Hepatocyte (in vitro differentiated cells): ENCODE measurements around the gene HCRTR2. TPM values are rescaled to one million over a fixed set of nuclear protein-coding genes. Genes with fewer than 3 reads are reported as not detected.

ENCODE experiments used
- DNase-seq: peaks from one replicate; pipeline ENCODE4 v3.0.0-alpha.2; 2016; ENCODE audit warnings: low spot score
- H2AFZ ChIP-seq: fragments of 200-600 bp; sonication (generic); 2 replicates; pipeline ENCODE4 v1.6.0; 2016; ENCODE audit warnings: antibody characterized with exemption, mild to moderate bottlenecking
- H3K27ac ChIP-seq: fragments of 200-600 bp; sonication (generic); 2 replicates; pipeline ENCODE4 v1.5.1; 2016; ENCODE audit warnings: mild to moderate bottlenecking
- H3K27me3 ChIP-seq: fragments of 200-600 bp; sonication (generic); 2 replicates; pipeline ENCODE4 v1.6.1; 2016
- H3K36me3 ChIP-seq: fragments of 200-600 bp; sonication (generic); replicated peaks from 2 replicates; pipeline ENCODE4 v1.5.1; 2016; ENCODE audit warnings: low read depth; ENCODE audit not compliant: insufficient read depth
- H3K4me1 ChIP-seq: fragments of 200-600 bp; sonication (generic); 2 replicates; pipeline ENCODE4 v1.5.1; 2016; ENCODE audit warnings: mild to moderate bottlenecking, moderate library complexity; ENCODE audit not compliant: insufficient read depth
- H3K4me2 ChIP-seq: fragments of 200-600 bp; sonication (generic); 2 replicates; pipeline ENCODE4 v1.6.0; 2016
- H3K4me3 ChIP-seq: fragments of 200-600 bp; sonication (generic); 2 replicates; pipeline ENCODE4 v1.5.1; 2016; ENCODE audit warnings: mild to moderate bottlenecking
- H3K79me2 ChIP-seq: fragments of 200-600 bp; sonication (generic); 2 replicates; pipeline ENCODE4 v1.6.0; 2017; ENCODE audit warnings: mild to moderate bottlenecking
- H3K9me2 ChIP-seq: fragments of 200-600 bp; sonication (generic); replicated peaks from 2 replicates; pipeline ENCODE4 v1.6.0; 2017; ENCODE audit warnings: mild to moderate bottlenecking; ENCODE audit not compliant: insufficient read depth
- H3K9me3 ChIP-seq: fragments of 200-600 bp; sonication (generic); 2 replicates; pipeline ENCODE4 v1.5.1; 2016; ENCODE audit warnings: low read depth, mild to moderate bottlenecking
- H4K20me1 ChIP-seq: fragments of 200-600 bp; sonication (generic); 2 replicates; pipeline ENCODE4 v1.6.0; 2016; ENCODE audit warnings: mild to moderate bottlenecking; ENCODE audit not compliant: insufficient read depth, poor library complexity, severe bottlenecking
- EZH2 ChIP-seq: fragments of 200-600 bp; sonication (generic); IDR thresholded peaks from 2 replicates; pipeline ENCODE4 v1.6.1; 2016; ENCODE audit warnings: antibody characterized with exemption, mild to moderate bottlenecking, borderline replicate concordance
- EZH2phosphoT487 ChIP-seq: fragments of 200-600 bp; sonication (generic); IDR thresholded peaks from one replicate; pipeline ENCODE4 v1.6.1; 2018; ENCODE audit warnings: antibody characterized with exemption, mild to moderate bottlenecking, low read depth, moderate library complexity; ENCODE audit not compliant: unreplicated experiment, severe bottlenecking
- WGBS: methylation state at CpG from one replicate; pipeline ENCODE4 v1.1.6; 2016; ENCODE audit warnings: low lambda C conversion rate; ENCODE audit errors: missing lambda C conversion rate; 5-methylcytosine and 5-hydroxymethylcytosine counted together
- polyA plus RNA-seq: library from polyadenylated mRNA; unstranded; fragments of >200 nt; fragmentation: Nextera tagmentation; extraction: Ambion mirVana; gene quantifications from 2 replicates; pipeline ENCODE4 v1.2.1, GENCODE V29; 2016
- total RNA-seq: library from RNA; depleted of rRNA; stranded (reverse); fragments of >200 nt; gene quantifications from 2 replicates; pipeline ENCODE4 v1.2.3, GENCODE V29; 2014
- TF ChIP-seq, protein P1 (sequence below): fragments of 200-600 bp; sonication (generic); IDR thresholded peaks from 2 replicates; pipeline ENCODE4 v1.5.1; 2016; ENCODE audit warnings: antibody characterized with exemption, mild to moderate bottlenecking; ENCODE audit not compliant: poor library complexity

The HCRTR2 gene
- total and polyA plus RNA-seq, 2 experiments from 2014 or later = 0.17 to 0.18 TPM

DNA sequence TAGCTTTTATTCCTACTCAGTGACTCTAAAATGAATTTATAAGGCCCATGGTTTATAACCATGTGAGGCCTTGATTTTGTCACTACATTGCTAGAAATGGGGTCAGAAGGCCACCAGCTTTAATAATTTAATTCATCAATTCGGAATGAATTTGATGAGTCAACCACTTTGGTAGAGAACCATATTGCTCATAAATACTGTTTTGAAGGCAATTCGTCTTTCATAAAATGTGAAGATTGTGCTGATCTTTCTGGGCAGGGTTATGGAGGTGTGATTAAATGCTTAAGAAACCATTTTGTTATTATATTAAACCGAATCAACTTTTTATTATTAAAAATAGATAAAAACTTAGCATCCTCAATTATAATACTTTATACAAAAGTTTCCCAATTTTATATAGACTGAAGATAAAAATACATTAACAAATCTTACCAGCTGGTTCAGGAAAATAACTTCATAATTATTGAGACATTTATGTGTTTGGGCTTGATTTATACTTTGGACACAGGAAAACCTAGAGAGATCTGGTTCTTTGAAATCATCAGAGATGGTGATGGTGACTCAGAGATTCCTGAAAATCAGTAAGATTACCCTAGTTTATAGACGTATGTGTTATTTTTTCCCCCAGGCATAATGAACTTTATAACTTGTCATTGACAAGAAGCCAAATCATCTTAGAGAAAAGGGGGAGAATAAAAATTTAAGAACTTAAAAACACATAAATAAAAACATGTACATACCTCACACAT is 10.6 kb downstream of the HCRTR2 start:
- 75% methylated on average over 4 of the region's 4 CpGs for WGBS
- Histone ChIP-seq H3K4me2 (no peak overlapping the region), H3K36me3 (no peaks in the 10 kb centered on the region), H2AFZ (no peak overlapping the region), H4K20me1 (no peaks in the 10 kb centered on the region), H3K27me3 (no peaks in the 10 kb centered on the region), H3K9me2 (no peaks in the 10 kb centered on the region), H3K9me3 (no peaks in the 10 kb centered on the region), H3K4me1 (no peaks in the 10 kb centered on the region), H3K4me3 (no peak overlapping the region), H3K27ac (no peak overlapping the region), H3K79me2 (no peaks in the 10 kb centered on the region)
- no peak for DNase-seq
- TF ChIP-seq, protein P1, sequence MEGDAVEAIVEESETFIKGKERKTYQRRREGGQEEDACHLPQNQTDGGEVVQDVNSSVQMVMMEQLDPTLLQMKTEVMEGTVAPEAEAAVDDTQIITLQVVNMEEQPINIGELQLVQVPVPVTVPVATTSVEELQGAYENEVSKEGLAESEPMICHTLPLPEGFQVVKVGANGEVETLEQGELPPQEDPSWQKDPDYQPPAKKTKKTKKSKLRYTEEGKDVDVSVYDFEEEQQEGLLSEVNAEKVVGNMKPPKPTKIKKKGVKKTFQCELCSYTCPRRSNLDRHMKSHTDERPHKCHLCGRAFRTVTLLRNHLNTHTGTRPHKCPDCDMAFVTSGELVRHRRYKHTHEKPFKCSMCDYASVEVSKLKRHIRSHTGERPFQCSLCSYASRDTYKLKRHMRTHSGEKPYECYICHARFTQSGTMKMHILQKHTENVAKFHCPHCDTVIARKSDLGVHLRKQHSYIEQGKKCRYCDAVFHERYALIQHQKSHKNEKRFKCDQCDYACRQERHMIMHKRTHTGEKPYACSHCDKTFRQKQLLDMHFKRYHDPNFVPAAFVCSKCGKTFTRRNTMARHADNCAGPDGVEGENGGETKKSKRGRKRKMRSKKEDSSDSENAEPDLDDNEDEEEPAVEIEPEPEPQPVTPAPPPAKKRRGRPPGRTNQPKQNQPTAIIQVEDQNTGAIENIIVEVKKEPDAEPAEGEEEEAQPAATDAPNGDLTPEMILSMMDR = no peak
- TF ChIP-seq EZH2phosphoT487 (no peak), EZH2 (no peak)

DNA sequence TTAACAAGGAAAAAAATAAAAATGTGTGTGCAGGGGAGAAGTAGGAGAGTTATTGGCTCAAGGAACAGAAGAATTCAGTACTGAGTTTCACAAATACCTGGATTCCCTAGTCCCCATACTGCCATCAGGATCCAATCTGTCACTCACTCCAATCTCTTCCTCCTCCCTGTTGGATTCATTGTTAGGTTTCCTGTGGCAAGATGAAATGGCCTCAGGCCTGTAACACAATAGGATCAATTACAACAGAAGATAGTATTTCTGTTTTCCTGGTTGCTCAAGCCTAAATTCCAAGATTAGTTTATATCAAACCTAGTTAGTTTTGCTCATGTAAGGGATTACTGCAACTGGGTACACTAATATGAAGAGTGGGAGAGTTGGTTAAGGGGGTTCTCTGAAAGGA is 24.4 kb downstream of the HCRTR2 start:
- H3K4me3 ChIP-seq = no peak overlapping the region
- H2AFZ ChIP-seq = no peak overlapping the region
- H3K79me2 ChIP-seq = no peaks in the 10 kb centered on the region
- no peaks in the 10 kb centered on the region for H3K9me3 ChIP-seq
- H3K27me3 ChIP-seq = no peaks in the 10 kb centered on the region
- no peak for DNase-seq
- TF ChIP-seq EZH2 (no peak), EZH2phosphoT487 (no peak)
- TF ChIP-seq, protein P1 = no peak
- no peak overlapping the region for H3K4me2 ChIP-seq
- no peaks in the 10 kb centered on the region for H3K9me2 ChIP-seq
- H4K20me1 ChIP-seq = no peaks in the 10 kb centered on the region
- no peak overlapping the region for H3K27ac ChIP-seq
- no peaks in the 10 kb centered on the region for H3K4me1 ChIP-seq
- no peaks in the 10 kb centered on the region for H3K36me3 ChIP-seq

DNA sequence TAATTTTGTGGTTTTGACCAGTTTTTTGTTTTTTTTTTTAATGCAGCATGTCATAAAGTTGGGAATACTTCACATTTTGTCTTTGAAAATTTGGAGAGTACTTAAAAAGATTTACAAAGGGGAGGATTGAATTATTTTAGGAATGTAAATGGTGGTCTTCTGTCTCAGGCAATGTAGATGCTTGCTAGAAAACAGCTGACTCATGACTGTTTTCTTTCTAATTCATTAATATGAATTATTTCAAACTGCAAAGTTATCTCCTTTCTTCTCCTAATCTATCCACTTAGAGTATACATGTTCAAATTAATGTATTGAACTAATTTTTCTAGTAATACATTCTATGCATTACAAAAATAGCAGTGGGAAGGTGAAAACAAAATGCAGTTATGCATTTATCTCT is 24.9 kb downstream of the HCRTR2 start:
- no peak overlapping the region for H2AFZ ChIP-seq
- H3K4me3 ChIP-seq = no peak overlapping the region
- H3K36me3 ChIP-seq = no peaks in the 10 kb centered on the region
- no peaks in the 10 kb centered on the region for H3K27me3 ChIP-seq
- no peak overlapping the region for H3K4me2 ChIP-seq
- no peaks in the 10 kb centered on the region for H3K9me2 ChIP-seq
- no peaks in the 10 kb centered on the region for H3K9me3 ChIP-seq
- no peaks in the 10 kb centered on the region for H3K79me2 ChIP-seq
- H3K27ac ChIP-seq = no peak overlapping the region
- no peaks in the 10 kb centered on the region for H4K20me1 ChIP-seq
- H3K4me1 ChIP-seq = no peaks in the 10 kb centered on the region
- DNase-seq = no peak
- TF ChIP-seq EZH2phosphoT487 = no peak
- TF ChIP-seq, protein P1 = no peak
- TF ChIP-seq EZH2 = no peak
